Measurements from ENCODE around the gene XKR8. TPM values are rescaled to one million over a fixed set of nuclear protein-coding genes. Genes with fewer than 3 reads are reported as not detected.

XKR8 gene
- total and polyA plus RNA-seq, 9 of the 15 experiments (the other 6 are each of a cell fraction or from before 2014, with no cell fraction given), result 0.45 to 2.8 (median 1.7) TPM

GRCh38 chr1:28002600-28002999 is 42.8 kb downstream of the XKR8 start:
- H3K79me2 ChIP-seq (ENCODE audit: control insufficient read depth, insufficient read depth, low read length), result no peaks in the 10 kb centered on the region; the same call in 2 of the 3 replicates
- in situ Hi-C loops (cut with MboI), result no loop called here
- ATAC-seq, result peak; percentile 89
- H3K4me3 ChIP-seq, result no peak overlapping the region
- peak in 1 of 4 experiments; percentile 45 for DNase-seq (ENCODE audit: extremely low read depth in 1 of 4, low spot score in 3 of 4)
- no peaks in the 10 kb centered on the region for H3K27me3 ChIP-seq (ENCODE audit: control insufficient read depth in 2 of 2, insufficient read depth in 2 of 2, low read length in 2 of 2)
- FAIRE-seq, result peak; percentile 66
- H3K9me1 ChIP-seq (ENCODE audit: control insufficient read depth, insufficient read depth, low read length), result no peaks in the 10 kb centered on the region
- no peak overlapping the region for H3K4me2 ChIP-seq (ENCODE audit: insufficient read depth, low read length)
- no TSS peak for BruUV-seq (replicated peaks)
- no peaks in the 10 kb centered on the region for H4K20me1 ChIP-seq (replicated peaks; ENCODE audit: control insufficient read depth, insufficient read depth, low read length)
- ChIA-PET POLR2A (interaction anchor here (0.5 to 1.6 kb wide), 2 partner anchors 57 to 91 kb away, joined by 4 to 5 read pairs; no protein-coding TSS in a partner anchor), CTCF (ENCODE audit: low intra/inter-chr PET ratio) (no interaction called here)
- peaks cover 68% of the 10 kb centered on the region for H3K36me3 ChIP-seq (ENCODE audit: control insufficient read depth, insufficient read depth, low read length)
- H3K9ac ChIP-seq (ENCODE audit: insufficient read depth in 1 of 2, low read depth in 2 of 2, low read length in 2 of 2), result no peak overlapping the region
- H2AFZ ChIP-seq (ENCODE audit: low read depth, low read length), result no peak overlapping the region
- intact Hi-C loops (cut with micrococcal nuclease), result no loop called here
- no peak overlapping the region; the same call in 2 of the 3 replicates for H3K27ac ChIP-seq (ENCODE audit: extremely low read depth, low read depth, low read length)
- WGBS (ENCODE audit: insufficient coverage, low coverage, missing lambda C conversion rate), result 76% methylated on average over 10 of the region's 10 CpGs
- 0 out of 2 replicates have a peak, but pooled peaks cover 2% of the 10 kb centered on the region for H3K9me3 ChIP-seq (replicated peaks; ENCODE audit: control insufficient read depth, insufficient read depth, low read depth, low read length)
- H3K4me1 ChIP-seq (replicated peaks in 1 of 2; ENCODE audit: control insufficient read depth in 2 of 2, insufficient read depth in 2 of 2, low read length in 2 of 2), result peaks cover 0 to 4% of the 10 kb centered on the region in 2 experiments; a peak in 3 of 5 replicates
- TF ChIP-seq EP300 (IDR thresholded peaks at IDR 0.05; ENCODE audit: low read length) (0 out of 2 replicates have a peak, but pooled peaks have one; percentile 24), MAFG (tag; conservative IDR thresholded peaks at IDR 0.05) (peak; percentile 68), ZNF696 (CRISPR knock-in tag; conservative IDR thresholded peaks at IDR 0.05) (no peak), DIDO1 (tag; IDR thresholded peaks at IDR 0.05; ENCODE audit: low read depth) (no peak), C11orf30 (IDR thresholded peaks at IDR 0.05; ENCODE audit: low read depth) (0 out of 2 replicates have a peak, but pooled peaks have one; percentile 29), NR0B1 (IDR thresholded peaks at IDR 0.05; ENCODE audit: partially characterized antibody) (no peak), ZNF384 (IDR thresholded peaks at IDR 0.05; ENCODE audit: low read depth, low read length) (peak; percentile 94), HNRNPLL (IDR thresholded peaks at IDR 0.05; ENCODE audit: low read depth, low read length, poor library complexity, severe bottlenecking) (no peak), ETV1 (tag; conservative IDR thresholded peaks at IDR 0.05; ENCODE audit: low read depth) (no peak), NR1H2 (CRISPR knock-in tag; IDR thresholded peaks at IDR 0.05) (no peak), BRF2 (IDR thresholded peaks at IDR 0.05; ENCODE audit: borderline replicate concordance, insufficient read depth, insufficient read length) (no peak), EP400 (IDR thresholded peaks at IDR 0.05) (no peak), POLR2AphosphoS2 (IDR thresholded peaks at IDR 0.05; ENCODE audit: low read length) (no peak), MIER1 (IDR thresholded peaks at IDR 0.05; ENCODE audit: low read depth) (no peak), DNMT1 (IDR thresholded peaks at IDR 0.05) (no peak), DPF2 (IDR thresholded peaks at IDR 0.05) (peak; percentile 83), BCOR (IDR thresholded peaks at IDR 0.05) (peak; percentile 16; the same call in 1 of the 2 replicates), ZFPM2 (CRISPR knock-in tag; IDR thresholded peaks at IDR 0.05) (no peak)
- TF ChIP-seq, protein P1, sequence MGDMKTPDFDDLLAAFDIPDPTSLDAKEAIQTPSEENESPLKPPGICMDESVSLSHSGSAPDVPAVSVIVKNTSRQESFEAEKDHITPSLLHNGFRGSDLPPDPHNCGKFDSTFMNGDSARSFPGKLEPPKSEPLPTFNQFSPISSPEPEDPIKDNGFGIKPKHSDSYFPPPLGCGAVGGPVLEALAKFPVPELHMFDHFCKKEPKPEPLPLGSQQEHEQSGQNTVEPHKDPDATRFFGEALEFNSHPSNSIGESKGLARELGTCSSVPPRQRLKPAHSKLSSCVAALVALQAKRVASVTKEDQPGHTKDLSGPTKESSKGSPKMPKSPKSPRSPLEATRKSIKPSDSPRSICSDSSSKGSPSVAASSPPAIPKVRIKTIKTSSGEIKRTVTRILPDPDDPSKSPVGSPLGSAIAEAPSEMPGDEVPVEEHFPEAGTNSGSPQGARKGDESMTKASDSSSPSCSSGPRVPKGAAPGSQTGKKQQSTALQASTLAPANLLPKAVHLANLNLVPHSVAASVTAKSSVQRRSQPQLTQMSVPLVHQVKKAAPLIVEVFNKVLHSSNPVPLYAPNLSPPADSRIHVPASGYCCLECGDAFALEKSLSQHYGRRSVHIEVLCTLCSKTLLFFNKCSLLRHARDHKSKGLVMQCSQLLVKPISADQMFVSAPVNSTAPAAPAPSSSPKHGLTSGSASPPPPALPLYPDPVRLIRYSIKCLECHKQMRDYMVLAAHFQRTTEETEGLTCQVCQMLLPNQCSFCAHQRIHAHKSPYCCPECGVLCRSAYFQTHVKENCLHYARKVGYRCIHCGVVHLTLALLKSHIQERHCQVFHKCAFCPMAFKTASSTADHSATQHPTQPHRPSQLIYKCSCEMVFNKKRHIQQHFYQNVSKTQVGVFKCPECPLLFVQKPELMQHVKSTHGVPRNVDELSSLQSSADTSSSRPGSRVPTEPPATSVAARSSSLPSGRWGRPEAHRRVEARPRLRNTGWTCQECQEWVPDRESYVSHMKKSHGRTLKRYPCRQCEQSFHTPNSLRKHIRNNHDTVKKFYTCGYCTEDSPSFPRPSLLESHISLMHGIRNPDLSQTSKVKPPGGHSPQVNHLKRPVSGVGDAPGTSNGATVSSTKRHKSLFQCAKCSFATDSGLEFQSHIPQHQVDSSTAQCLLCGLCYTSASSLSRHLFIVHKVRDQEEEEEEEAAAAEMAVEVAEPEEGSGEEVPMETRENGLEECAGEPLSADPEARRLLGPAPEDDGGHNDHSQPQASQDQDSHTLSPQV (IDR thresholded peaks at IDR 0.05), result peak; percentile 24; the same call in 1 of the 2 replicates
